Panc1 (cell line): ENCODE data around the gene PTPN18. TPM values are rescaled to one million over a fixed set of nuclear protein-coding genes. Genes with fewer than 3 reads are reported as not detected.

Source experiments
- ATAC-seq: fragments of 200-7000 bp; cut with Tn5 transposase; 2 replicates; pipeline ENCODE4 v1.9.1; 2020; ENCODE audit warnings: mild to moderate bottlenecking, moderate library complexity
- BruUV-seq: library from RNA; stranded (reverse); fragments of 400-500 nt; replicated peaks from 2 replicates; lab custom pipeline; 2021; lab: Mats Ljungman, UMichigan
- CTCF ChIA-PET: fragments of 300-600 bp; sonication (Branson Sonifier 250); formaldehyde crosslinking; loops from one replicate; lab custom pipeline; 2022; ENCODE audit warnings: antibody characterized with exemption; lab: Charles Lee
- POLR2A ChIA-PET: fragments of 300-600 bp; sonication (Branson Sonifier 250); formaldehyde crosslinking; loops from one replicate; lab custom pipeline; 2022; ENCODE audit warnings: antibody characterized with exemption; lab: Charles Lee
- DNase-seq: peaks from one replicate; pipeline ENCODE4 v3.0.0-alpha.2; 2010; ENCODE audit warnings: low read depth, low spot score
- H3K27ac ChIP-seq: 2 replicates; pipeline ENCODE4 v1.5.1; 2011; ENCODE audit warnings: mild to moderate bottlenecking, low read length, inconsistent platforms
- H3K27me3 ChIP-seq: fragments of 200-500 bp; sonication (Bioruptor generic); 2 replicates; pipeline ENCODE4 v1.6.0; 2014; ENCODE audit warnings: low read length, inconsistent platforms; ENCODE audit not compliant: control insufficient read depth, insufficient read depth
- H3K36me3 ChIP-seq: fragments of 200-500 bp; sonication (Bioruptor generic); 2 replicates; pipeline ENCODE4 v1.5.1; 2014; ENCODE audit warnings: inconsistent platforms, mild to moderate bottlenecking, low read length, moderate library complexity; ENCODE audit not compliant: control insufficient read depth, insufficient read depth
- H3K4me1 ChIP-seq: 2 replicates; pipeline ENCODE4 v1.5.1; 2011; ENCODE audit warnings: inconsistent platforms, mild to moderate bottlenecking, low read length, moderate library complexity; ENCODE audit not compliant: control insufficient read depth, insufficient read depth
- H3K4me3 ChIP-seq, 2 experiments: 2 replicates each; pipeline ENCODE4 v1.5.1; 2011 to 2012; ENCODE audit warnings: low read depth in 2 of 2, low read length in 2 of 2, mild to moderate bottlenecking in 2 of 2, inconsistent platforms in 1 of 2, moderate library complexity in 1 of 2
- H3K9me3 ChIP-seq: fragments of 200-500 bp; sonication (Bioruptor generic); 2 replicates; pipeline ENCODE4 v1.5.1; 2014; ENCODE audit warnings: low read depth, mild to moderate bottlenecking, inconsistent platforms, low read length, moderate library complexity; ENCODE audit not compliant: control insufficient read depth, insufficient read depth
- POLR2AphosphoS5 ChIP-seq: IDR thresholded peaks from 2 replicates; pipeline ENCODE4 v1.6.1; 2012; ENCODE audit warnings: mild to moderate bottlenecking, low read depth, low read length, moderate library complexity
- SIN3A ChIP-seq: IDR thresholded peaks from 2 replicates; pipeline ENCODE4 v1.6.1; 2012; ENCODE audit warnings: low read depth, mild to moderate bottlenecking, low read length, moderate library complexity, borderline replicate concordance; ENCODE audit not compliant: insufficient read depth
- TCF7L2 ChIP-seq: IDR thresholded peaks from 2 replicates; pipeline ENCODE4 v1.6.1; 2011; ENCODE audit warnings: mild to moderate bottlenecking, low read depth, low read length, inconsistent platforms
- in situ Hi-C: cut with HindIII; loops from 2 replicates; pipeline ENCODE4 v1.10.0; 2016; ENCODE audit warnings: low sequenced_read_pairs, low pct_unique_long_range_greater_than_20kb
- intact Hi-C: fragments of 100-400 bp; cut with micrococcal nuclease; formaldehyde crosslinking; loops from one replicate; pipeline ENCODE4 v1.10.0; 2022; ENCODE audit not compliant: unreplicated experiment
- total RNA-seq: library from RNA; stranded (reverse); gene quantifications from one replicate; pipeline ENCODE4 v1.2.1, GENCODE V29; 2021; ENCODE audit not compliant: unreplicated experiment
- TF ChIP-seq, protein P1 (sequence below): fragments of 450-650 bp; IDR thresholded peaks from 2 replicates; pipeline ENCODE4 v1.5.1; 2017; ENCODE audit warnings: mild to moderate bottlenecking
- TF ChIP-seq, protein P2 (sequence below), 2 experiments: IDR thresholded peaks; 2 replicates each; pipeline ENCODE4 v1.6.1; 2011 to 2012; ENCODE audit warnings: low read depth in 2 of 2, control low read depth in 1 of 2, low read length in 1 of 2, mild to moderate bottlenecking in 1 of 2, moderate library complexity in 1 of 2; ENCODE audit not compliant: insufficient read depth in 1 of 2

PTPN18 gene
- total RNA-seq, 1 experiment from 2014 or later = 35.3 TPM

DNA sequence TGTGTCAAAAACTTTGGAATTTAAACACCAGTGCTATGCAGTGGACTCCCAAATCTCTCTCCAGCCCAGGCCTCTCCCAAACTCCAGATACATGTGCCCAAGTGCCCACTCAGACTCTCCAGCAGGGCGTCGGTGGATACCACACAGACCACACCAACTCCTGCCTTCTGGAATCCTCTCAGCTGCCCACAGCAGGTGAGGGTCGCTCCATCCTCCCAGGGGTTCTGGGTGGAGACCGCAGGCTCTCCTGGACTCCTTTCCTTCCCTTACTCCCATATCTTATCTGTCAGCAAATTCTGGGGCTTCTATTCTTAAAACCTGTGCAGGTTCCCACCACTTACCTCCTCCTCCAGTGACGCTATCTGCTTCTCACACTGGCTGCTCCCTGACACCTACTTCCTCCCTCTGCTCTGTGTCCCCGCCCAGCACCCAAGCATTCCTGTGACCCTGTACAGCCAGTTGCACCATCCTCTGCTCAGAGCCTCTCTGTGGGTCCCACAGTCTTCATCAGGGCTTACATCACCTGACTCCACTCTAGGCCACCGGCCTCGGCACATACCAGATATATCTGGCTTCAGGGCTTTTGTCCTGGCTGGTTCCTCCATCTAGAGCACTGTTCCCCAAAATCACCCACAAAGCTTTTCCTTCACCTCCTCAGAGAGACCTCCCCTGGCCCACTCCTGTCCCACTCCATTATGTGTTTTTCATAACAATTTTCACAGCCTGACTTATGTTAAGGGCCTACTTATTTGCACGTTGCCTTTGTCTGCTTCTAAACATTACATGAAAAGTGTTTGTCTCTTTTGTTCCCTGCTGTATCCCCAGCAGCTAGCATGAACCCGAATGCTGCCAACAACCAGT lies 15.7 kb upstream of the PTPN18 start:
- H3K4me3 ChIP-seq = no peak overlapping the region
- BruUV-seq = no TSS peak
- in situ Hi-C loops = no loop called here
- H3K36me3 ChIP-seq = peaks cover 6% of the 10 kb centered on the region
- TF ChIP-seq, protein P1, sequence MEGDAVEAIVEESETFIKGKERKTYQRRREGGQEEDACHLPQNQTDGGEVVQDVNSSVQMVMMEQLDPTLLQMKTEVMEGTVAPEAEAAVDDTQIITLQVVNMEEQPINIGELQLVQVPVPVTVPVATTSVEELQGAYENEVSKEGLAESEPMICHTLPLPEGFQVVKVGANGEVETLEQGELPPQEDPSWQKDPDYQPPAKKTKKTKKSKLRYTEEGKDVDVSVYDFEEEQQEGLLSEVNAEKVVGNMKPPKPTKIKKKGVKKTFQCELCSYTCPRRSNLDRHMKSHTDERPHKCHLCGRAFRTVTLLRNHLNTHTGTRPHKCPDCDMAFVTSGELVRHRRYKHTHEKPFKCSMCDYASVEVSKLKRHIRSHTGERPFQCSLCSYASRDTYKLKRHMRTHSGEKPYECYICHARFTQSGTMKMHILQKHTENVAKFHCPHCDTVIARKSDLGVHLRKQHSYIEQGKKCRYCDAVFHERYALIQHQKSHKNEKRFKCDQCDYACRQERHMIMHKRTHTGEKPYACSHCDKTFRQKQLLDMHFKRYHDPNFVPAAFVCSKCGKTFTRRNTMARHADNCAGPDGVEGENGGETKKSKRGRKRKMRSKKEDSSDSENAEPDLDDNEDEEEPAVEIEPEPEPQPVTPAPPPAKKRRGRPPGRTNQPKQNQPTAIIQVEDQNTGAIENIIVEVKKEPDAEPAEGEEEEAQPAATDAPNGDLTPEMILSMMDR = no peak
- no peak for TF ChIP-seq TCF7L2
- TF ChIP-seq SIN3A = no peak
- TF ChIP-seq POLR2AphosphoS5 = no peak
- TF ChIP-seq, protein P2, sequence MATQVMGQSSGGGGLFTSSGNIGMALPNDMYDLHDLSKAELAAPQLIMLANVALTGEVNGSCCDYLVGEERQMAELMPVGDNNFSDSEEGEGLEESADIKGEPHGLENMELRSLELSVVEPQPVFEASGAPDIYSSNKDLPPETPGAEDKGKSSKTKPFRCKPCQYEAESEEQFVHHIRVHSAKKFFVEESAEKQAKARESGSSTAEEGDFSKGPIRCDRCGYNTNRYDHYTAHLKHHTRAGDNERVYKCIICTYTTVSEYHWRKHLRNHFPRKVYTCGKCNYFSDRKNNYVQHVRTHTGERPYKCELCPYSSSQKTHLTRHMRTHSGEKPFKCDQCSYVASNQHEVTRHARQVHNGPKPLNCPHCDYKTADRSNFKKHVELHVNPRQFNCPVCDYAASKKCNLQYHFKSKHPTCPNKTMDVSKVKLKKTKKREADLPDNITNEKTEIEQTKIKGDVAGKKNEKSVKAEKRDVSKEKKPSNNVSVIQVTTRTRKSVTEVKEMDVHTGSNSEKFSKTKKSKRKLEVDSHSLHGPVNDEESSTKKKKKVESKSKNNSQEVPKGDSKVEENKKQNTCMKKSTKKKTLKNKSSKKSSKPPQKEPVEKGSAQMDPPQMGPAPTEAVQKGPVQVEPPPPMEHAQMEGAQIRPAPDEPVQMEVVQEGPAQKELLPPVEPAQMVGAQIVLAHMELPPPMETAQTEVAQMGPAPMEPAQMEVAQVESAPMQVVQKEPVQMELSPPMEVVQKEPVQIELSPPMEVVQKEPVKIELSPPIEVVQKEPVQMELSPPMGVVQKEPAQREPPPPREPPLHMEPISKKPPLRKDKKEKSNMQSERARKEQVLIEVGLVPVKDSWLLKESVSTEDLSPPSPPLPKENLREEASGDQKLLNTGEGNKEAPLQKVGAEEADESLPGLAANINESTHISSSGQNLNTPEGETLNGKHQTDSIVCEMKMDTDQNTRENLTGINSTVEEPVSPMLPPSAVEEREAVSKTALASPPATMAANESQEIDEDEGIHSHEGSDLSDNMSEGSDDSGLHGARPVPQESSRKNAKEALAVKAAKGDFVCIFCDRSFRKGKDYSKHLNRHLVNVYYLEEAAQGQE (IDR thresholded peaks at IDR 0.05; ENCODE audit: insufficient read depth in 1 of 2, low read depth in 2 of 2, low read length in 1 of 2) = no peak
- no peak overlapping the region for H3K27ac ChIP-seq
- CTCF ChIA-PET = no interaction called here
- H3K27me3 ChIP-seq = no peaks in the 10 kb centered on the region
- peaks cover 3% of the 10 kb centered on the region; the same call in 1 of the 2 replicates for H3K9me3 ChIP-seq
- peaks cover 17% of the 10 kb centered on the region for H3K4me1 ChIP-seq
- intact Hi-C loops = loop anchor here (10.0 kb wide), 1 partner anchor 185 kb away; no protein-coding TSS in a partner anchor
- DNase-seq = no peak
- no peak for ATAC-seq
- POLR2A ChIA-PET = no interaction called here

DNA sequence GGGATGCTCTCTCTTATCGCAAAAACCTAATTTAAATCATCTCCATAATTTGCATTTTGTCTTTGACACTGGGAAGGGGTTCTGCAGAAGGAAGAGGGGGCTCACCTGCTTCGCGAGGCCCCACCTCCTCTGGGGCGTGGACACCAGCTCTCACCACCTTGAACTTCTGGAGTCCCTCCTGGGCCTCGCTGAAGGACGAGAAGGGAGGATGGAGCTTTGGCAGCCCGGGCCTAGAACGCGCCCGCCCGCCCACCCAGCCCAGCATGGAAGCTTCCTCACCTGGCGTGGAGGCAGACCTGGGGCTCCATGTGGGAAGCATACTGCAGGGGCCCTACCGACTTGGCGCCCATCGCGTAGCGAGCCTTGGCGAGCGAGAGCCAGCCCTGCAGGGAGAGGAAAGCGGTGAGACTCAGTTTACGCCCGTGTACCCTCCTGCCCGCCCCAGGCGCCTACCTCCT lies 14.3 kb upstream of the PTPN18 start:
- Histone ChIP-seq H3K36me3 (peaks cover 9% of the 10 kb centered on the region), H3K27ac (peak overlapping the region; percentile 95), H3K4me1 (peaks cover 17% of the 10 kb centered on the region), H3K4me3 (peak overlapping the region; percentile 82 to 96), H3K9me3 (no peaks in the 10 kb centered on the region), H3K27me3 (no peaks in the 10 kb centered on the region)
- intact Hi-C loops (no loop called here), in situ Hi-C loops (no loop called here)
- DNase-seq (no peak), ATAC-seq (no peak)
- CTCF ChIA-PET = interaction anchor here (1.1 to 1.5 kb wide), 2 partner anchors 8 to 9 kb away, joined by 3 read pairs; no protein-coding TSS in a partner anchor
- 0 out of 2 replicates have a peak, but pooled peaks have one; percentile 29 for TF ChIP-seq SIN3A
- TF ChIP-seq, protein P2 (IDR thresholded peaks at IDR 0.05; ENCODE audit: insufficient read depth in 1 of 2, low read depth in 2 of 2, low read length in 1 of 2) = no peak
- TF ChIP-seq, protein P1 = no peak
- no peak for TF ChIP-seq TCF7L2
- no TSS peak for BruUV-seq
- POLR2A ChIA-PET = no interaction called here
